Stimulated activated CD8-positive, alpha-beta memory T cell treated with anti-CD3 and anti-CD28 coated beads, Interleukin-7, amount 100 ng/mL, for 1 hour (primary cell): ENCODE results near the gene CHP1.
"Not testable (repeated sequence)": the region's sequence is repeated elsewhere in the genome, so short reads cannot be mapped to it uniquely, and the experiment has no call there.

Source experiments
- DNase-seq, 2 donors: peaks; one replicate each; pipeline ENCODE4 v3.0.0-alpha.2; 2020; ENCODE audit warnings: low read depth in 2 of 2

CHP1 gene

DNA sequence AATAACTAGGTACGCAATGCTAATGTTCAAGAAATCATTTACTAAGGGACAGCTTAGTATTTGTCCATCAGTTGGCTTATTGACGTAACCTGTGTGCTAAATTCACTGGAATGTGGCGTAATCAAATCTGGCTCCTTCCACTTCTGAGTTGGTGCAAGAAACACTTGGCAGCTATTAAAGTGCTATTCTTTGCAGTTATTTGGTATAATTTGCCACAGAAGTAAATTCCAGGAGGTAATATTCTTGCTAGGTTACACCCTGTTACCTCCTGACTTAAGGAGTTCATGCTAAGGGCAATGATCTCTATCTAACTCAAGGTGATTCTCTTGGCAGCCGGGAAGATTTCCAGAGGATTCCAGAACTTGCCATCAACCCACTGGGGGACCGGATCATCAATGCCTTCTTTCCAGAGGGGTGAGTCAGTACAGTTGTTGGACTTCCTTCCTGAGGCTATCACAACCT lies 25.5 kb downstream of the CHP1 start:
- no peak for DNase-seq

- DNase-seq: no peak
Measured at GRCh38 chr15:41258750-41259471, 27.8 kb downstream of the CHP1 start.

DNA sequence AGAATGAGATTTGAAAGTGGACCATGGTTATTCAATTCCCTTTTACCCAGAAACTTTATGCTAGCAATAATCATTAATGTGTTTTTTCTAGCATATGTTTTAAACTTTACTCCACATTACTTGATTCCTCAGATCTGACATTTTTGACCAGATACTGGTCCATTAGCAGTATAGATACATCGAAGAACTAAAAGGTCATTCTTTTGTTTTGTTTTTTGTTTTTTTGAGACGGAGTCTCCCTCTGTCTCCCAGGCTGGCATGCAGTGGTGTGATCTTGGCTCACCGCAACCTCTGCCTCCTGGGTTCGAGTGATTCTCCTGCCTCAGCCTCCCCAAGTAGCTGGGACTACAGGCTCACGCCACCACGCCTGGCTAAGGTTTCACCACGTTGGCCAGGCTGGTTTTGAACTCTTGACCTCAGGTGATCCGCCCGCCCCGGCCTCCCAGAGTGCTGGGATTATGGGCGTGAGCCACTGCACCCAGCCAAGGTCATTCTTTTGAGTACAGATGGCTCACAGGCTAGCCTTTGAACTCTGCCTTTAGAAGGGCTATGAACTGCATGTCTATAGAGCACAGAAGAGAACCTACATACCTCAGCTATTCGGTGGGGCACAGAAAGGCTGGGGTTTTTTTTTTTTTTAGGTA lies 28.6 kb downstream of the CHP1 start:
- DNase-seq: no peak

DNA sequence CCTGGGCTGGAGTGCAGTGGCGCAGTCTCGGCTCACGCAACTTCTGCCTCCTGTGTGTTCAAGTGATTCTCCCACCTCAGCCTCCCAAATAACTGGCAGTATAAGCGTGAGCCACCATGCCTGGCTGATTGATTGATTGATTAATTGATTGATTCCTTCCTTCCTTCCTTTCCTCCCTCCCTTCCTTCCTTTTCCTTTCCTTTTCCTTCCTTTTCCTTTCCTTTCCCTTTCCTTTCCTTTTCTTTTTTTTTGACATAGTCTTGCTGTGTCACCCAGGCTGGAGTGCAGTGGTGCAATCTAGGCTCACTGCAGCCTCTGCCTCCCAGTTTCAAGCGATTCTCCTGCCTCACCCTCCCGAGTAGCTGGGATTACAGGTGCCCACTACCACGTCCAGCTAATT lies 29.9 kb downstream of the CHP1 start:
- DNase-seq: not testable (repeated sequence)

DNA sequence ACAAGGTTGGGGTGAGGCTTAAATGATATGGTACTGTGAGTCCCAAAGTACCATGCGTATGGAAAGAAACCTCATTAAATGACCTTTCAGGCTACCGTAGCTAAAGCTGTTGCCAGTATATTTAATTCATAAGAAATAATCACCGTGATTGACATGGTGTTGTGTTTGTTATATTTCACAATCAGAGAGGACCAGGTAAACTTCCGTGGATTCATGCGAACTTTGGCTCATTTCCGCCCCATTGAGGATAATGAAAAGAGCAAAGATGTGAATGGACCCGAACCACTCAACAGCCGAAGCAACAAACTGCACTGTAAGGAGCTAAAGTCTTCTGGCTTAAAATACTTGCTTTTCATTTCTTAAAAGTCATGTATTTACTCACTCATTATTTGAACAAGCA lies 31.5 kb downstream of the CHP1 start:
- no peak for DNase-seq

DNA sequence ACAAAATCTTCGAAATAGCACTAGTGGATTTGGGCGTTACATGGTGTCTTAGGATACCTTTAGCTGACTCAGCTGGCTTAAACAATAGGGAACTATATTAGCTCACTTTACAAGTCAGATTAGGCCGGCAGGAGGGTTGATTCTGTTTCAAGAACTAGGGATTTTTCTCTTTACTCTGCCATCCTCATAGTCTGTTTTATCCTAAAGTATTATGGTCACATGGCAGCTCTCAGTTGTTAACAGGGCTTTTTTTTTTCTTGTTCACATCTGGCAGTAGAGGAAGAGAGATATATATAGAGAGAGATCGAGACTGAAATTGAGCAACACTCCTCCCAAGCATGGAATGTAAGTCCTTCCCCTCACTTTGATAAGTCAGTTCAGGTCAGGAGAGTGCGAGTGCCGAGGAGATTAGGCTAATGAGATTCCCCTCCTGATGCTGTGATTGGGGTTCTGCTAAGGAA lies 32.9 kb downstream of the CHP1 start:
- DNase-seq: no peak

DNA sequence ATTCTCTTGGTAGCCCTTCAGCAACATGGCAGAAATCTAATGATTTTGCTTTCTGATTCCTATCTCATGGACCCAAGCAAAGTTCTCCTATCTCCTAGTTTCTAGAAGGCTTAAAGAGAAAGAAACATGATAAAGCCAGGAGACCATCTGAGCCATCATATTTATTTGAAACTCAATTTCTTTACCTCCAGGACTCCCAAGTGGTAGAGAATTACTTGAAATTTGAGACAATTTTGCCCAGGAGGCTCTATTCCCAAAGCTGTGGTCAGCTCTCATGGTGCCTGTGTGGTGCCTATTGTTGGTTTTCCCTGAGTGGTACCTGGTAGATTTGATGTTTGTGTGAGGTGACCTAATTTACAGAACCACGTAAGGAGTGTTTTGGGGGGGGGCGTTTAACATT lies 38.8 kb downstream of the CHP1 start:
- no peak for DNase-seq

DNA sequence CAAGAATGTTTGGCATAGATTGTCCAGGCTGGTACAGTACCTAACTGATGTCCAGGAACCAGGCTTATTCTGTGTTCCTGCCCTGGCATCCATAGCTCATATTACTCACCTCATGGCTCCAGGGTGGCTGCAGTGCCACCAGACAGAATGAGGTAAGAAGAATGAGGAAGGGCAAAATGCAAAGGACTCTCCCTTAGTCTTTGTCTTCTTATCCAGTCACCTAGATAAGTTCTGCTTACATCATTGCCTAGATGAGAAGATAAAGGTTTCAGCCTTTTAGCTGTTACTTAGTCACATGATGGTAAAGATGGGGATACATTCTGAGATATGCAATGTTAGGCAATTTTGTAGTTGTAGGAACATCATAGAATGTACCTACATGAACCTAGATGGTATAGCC lies 45.8 kb downstream of the CHP1 start:
- no peak for DNase-seq

DNA sequence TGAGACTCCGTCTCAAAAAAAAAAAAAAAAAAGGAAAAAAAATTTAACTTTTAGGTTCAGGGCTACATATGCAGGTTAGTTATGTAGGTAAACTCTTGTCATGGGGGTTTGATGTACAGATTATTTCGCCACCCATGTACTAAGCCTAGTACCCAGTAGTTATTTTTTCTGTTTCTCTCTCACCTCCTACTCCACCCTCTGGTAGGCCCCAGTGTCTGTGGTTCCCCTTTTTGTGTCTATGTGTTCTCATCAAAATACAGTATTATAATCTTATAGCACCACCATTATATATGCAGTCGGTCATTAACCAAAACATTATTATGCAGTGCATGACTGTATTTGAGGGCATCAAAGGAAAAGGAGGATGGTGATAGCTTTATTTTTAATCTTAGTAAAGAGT lies 47.3 kb downstream of the CHP1 start:
- DNase-seq: no peak

- DNase-seq: no peak
Measured at GRCh38 chr15:41279535-41280283, 48.6 kb downstream of the CHP1 start.

DNA sequence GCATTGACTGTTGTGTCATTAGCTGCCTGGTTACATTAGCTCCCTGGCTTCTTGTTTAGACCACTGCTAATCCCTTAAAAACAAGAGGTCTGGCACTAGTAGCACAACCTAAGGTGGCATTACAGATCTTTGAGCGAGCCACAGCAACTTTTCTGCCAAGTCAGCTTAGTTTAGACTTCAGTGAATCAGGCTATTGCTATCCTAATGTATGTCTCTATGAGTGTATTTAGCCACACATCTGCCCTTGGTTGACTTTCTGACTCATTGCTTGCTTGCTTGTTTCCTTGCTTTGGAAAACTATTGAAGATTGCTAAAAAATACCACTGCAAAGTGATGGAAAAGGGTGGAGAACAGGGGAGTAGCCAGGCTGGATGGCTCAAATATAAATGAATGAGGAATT lies 50.2 kb downstream of the CHP1 start:
- DNase-seq: no peak

DNA sequence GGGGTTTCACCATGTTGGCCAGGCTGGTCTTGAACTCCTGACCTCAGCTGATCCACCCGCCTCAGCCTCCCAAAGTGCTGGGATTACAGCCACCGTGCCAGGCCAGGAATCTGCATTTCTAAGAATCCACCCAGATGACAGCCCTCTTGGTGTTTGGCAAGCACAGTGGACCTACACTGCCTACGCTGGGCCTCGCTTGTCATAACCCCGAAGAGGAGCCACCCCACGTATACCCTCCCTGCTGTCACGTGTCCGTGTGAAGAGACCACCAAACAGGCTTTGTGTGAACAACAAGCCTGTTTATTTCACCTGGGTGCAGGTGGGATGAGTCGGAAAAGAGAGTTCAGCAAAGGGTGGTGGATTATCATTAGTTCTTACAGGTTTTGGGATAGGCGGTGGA lies 51.4 kb downstream of the CHP1 start:
- DNase-seq: not testable (repeated sequence)

GRCh38 chr15:41282980-41283652 lies 52.0 kb downstream of the CHP1 start:
- DNase-seq: not testable (repeated sequence)

DNA sequence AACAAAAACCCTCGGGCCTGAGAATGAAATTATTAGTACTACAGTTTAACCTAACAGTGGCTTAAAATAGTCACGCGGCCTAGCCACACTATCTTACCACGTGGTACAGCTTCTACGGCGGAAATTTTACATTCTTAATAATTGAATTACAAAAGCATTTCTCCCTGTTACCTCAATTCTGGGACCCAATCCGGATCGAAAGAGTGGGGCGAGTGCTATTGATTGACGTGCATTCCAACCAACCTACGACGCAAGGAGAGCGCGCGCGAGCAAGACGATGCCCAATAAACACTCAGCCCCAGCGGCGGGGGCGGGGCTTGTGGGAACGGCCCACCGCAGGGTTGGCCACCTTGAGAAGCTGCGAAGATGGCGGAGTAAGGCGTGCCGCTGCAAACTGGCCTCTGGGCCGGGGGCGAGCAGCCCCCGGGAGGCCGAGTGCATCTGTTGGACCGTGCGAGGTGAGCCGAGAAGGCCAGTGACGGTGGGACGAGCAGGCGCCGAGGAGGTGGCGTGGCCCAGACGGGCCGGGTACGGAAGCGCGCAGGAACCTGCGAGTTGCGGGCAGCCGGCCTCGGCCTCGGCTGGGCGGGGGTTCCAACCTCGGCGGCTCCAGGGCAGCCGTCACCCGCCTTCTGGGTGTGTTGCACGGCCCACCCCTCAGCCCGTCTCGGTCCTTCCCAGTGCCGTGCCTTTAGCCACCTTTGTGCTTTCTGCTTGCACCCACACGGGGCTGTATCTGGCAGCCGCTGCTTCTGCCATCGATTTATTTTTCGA lies 52.8 kb downstream of the CHP1 start:
- DNase-seq: peak; percentile 92 to 93

DNA sequence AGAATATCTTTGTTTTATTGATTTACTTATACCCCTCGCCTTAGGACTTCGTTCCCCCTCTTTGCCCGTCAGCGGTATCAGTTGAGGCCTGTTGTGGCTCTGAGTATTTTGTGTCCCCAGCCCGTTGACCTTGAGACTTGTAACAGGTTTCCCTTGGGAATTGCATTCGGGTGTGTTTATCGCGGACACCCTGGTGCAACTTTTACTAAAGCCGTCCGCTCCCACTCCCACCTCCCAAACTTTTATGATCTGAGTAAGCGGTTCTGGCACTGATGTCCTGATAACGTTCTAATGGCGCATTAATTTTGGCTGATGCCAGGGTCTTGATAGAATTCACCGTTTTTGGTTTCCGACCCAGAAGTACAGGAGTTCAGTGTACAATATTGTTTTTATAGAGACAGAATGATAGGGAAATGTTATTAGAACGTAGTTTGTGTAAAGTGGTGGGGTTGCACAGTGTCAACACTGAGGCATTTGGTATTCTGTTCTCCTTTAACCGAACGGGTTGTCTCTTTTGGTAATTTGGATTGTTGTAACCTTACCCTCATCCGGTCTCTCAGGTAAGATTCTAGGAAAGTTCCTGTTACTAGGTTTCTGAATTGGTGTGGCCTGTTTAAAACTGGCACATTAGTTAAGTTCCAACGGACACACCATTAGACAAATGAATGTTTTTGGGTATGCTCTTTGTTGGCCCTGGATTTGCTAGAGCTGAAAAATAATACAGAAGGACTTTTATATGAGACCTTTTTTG lies 53.5 kb downstream of the CHP1 start:
- DNase-seq: no peak

DNA sequence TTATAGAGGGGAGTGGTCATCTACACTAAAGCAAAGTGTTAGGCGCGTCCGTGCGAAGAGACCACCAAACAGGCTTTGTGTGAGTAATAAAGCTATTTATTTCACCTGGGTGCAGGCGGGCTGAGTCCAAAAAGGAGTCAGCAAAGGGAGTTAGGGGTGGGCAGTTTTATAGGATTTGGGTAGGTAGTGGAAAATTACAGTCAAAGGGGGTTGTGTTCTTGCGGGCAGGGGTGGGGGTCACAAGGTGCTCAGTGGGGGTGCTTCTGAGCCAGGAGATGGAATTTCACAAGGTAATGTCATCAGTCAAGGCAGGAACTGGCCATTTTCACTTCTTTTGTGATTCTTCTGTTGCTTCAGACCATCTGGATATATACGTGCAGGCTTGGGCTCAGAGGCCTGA lies 54.2 kb downstream of the CHP1 start:
- no peak for DNase-seq

- DNase-seq: no peak
Measured at GRCh38 chr15:41286665-41287333, 55.7 kb downstream of the CHP1 start.

GRCh38 chr15:41288464-41288863 lies 57.4 kb downstream of the CHP1 start:
- DNase-seq: no peak

DNA sequence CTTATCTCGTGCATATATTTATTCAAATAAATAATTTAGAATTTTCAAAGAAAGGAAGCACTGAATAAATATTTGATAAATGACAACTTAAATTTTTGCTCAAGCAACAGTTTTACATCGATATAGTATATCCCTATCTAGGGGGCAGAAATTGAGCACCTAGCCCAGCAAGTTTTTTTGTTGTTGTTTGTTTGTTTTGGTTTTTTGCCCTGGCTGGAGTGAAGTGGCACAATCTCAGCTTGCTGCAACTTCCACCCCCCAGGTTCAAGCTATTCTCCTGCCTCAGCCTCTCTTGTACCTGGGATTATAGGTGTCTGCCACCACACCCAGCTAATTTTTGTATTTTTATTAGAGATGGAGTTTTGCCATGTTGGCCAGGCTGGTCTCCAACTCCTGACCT lies 58.9 kb downstream of the CHP1 start:
- no peak for DNase-seq

- DNase-seq: no peak
Measured at GRCh38 chr15:41291065-41291631, 60.1 kb downstream of the CHP1 start.
